Nucleus accumbens (tissue), 56 donors: ENCODE results near the gene SCAF8.
"Not testable (repeated sequence)": the region's sequence is repeated elsewhere in the genome, so short reads cannot be mapped to it uniquely, and the experiment has no call there.

Experiments used
- DNase-seq, 56 donors: peaks; one replicate each; lab custom pipeline; 2025; lab: John Stamatoyannopoulos, UW

The SCAF8 gene

DNA sequence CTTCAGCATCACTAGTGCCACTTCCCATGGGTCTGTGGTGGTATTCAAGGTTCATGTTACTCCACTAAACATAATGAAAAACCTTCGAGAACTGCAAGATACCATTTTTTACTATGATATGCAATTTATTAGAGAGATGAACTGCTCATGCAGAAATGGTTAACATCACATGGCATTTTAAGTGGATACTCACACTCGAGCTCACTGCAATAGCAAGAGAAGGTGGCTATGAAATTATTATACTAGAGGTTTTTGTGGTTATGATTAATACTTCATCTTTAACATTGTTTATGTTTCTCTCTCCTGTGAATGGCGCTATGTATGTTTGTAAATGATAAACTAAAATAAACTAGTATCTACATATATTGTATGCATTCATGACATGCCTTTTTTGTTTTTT is 35.1 kb downstream of the SCAF8 start:
- DNase-seq = no peak

DNA sequence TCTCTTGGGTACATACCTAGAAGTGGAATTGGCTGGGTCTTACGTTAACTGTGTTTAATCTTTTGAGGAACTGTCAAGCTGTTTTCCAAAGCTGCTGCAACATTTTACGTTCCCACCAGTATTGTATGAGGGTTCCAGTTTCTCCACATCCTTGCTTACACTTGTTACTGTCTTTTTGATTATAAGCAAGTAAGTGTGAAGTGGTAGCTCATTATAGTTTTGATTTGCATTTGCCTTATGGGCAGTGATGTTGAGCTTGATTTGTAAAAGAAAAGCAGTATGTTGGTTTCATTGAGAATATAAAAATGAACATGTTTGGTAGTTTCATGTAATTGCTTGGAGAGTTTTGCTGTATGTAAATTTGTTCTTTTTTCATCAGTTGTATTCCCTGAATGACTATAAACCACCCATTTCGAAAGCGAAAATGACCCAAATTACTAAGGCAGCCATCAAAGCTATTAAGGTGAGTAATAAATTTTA is 40.4 kb downstream of the SCAF8 start:
- DNase-seq = no peak

DNA sequence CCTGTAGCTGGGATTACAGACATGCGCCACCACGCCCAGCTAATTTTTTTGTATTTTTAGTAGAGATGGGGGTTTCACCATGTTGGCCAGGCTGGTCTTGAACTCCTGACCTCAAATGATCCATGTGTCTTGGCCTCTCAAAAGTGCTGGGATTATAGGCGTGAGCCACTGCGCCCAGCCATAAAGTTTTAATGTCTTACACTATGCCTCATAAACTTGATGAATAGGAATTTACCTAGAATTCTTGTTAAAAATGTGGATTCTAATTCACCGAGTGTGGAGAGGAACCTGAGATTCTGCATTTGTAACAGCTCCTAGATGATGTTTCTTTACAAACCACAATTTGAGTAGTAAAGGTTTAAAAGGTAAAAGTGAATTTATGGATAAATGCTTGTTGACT is 45.9 kb downstream of the SCAF8 start:
- DNase-seq = not testable (repeated sequence)

DNA sequence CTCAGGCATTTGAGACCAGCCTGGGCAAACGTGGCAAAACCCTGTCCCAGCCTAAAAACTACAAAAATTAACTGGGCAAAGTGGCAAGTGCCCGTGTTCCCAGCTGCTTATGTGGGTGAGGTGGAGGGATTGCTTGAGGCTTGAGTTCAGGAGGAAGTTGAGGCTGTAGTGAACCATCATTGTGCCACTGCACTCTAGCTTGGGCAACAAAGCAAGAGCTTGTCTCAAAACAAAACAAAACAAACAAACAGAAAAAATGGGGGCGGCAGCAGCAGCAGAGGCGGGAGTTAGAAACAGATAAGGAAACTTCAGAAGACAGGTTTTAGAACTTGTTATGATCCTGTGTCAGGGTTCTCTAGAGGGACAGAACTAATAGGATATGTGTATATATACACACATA is 49.0 kb downstream of the SCAF8 start:
- no peak for DNase-seq

DNA sequence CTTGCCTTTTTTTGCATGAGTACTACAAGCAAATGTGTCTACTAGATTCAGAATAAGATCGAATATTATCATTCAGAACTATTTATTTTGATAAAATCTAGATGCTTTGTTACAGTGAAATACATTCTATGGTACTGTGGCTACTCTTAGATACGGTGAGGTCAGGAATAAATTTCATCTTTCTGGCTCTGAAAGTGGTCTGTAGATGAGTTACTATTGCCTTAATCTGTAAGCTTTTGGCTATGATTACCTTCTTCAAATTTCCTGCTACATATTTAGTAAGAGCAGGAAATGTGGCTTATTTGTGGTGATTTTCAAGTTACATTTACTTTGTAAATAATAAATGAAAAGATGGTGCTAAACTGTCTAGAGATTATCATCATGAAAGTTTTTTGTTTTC is 50.0 kb downstream of the SCAF8 start:
- DNase-seq = no peak

DNA sequence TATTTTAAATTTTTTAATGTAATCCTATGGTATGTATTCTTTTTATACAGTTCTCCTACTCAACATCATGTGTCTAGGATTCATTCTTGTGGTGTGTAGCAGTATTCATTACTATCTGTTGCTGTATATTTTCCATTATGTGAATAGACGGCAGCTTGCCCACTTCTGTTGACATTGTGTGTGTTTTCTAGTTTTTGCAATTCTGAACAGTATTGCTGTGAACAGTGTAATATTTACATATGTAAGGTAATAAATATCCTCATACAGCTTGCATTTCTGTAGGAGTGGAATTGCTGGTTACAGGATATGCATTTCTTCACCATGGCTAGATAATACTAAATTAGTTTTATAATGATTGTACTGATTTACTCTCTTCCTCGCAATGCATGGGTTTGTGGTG is 51.9 kb downstream of the SCAF8 start:
- no peak for DNase-seq

DNA sequence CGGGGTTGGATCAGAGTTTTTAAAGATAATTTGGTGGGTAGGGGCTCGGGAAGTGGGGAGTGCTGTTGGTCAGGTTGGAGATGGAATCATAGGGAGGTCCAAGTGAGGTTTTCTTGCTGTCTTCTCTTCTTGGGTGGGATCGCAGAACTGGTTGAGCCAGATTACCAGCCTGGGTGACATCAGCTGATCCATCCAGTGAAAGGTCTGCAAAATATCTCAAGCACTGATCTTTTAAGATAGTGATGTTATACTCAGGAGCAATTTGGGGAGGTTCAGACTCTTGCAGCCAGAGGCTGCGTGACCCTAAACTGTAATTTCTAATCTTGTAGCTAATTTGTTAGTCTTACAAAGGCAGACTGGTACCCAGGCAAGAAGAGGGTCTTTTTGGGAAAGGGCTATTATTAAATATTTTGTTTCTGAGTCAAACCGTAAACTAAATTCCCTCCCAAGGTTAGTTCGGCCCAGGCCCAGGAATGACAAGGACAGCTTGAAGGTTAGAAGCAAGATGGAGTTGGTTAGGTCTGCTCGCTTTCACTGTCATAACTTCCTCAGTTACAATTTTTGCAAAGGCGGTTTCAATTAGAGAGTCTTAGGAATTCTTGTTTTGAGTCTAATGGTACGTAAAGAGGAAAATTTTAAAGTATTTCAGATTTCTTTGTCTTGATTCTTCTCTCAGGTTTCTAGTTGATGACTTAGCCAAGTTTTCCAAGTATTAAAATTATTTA is 53.1 kb downstream of the SCAF8 start:
- no peak for DNase-seq

DNA sequence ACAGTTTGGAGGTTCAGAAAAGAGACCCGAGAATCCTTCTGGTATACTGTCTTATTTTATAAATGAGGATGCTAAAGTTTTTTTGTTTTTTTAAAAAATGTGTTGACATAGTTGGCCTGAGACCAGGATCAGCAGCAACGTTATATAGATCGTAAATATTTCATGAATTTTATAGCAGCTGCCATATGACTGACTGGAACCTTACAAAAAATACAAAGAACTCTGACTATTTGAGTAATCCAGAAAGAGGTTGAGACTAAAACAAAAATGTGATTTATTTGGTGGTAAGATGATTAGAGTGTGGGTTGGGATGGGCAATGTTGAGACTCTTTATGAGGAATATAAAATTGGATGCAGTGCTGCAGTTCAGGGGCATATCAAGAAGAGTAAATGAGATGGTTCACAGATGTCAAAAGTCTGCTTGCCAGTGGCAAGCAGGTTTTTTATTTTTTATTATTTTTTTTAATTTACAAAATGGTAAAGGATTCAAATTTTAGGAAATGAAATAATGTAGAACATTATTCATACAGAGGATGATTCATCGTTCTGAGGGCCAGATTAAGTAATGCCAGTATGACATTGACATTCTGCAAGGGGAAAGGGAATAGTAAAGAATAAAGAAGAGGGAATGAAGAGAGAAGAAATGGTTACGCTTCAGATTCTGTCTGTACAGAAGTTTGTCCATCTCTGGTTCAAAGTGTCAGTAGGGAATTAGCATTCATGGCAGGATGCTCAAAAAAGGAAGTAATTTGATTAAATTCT is 58.5 kb downstream of the SCAF8 start:
- no peak for DNase-seq

DNA sequence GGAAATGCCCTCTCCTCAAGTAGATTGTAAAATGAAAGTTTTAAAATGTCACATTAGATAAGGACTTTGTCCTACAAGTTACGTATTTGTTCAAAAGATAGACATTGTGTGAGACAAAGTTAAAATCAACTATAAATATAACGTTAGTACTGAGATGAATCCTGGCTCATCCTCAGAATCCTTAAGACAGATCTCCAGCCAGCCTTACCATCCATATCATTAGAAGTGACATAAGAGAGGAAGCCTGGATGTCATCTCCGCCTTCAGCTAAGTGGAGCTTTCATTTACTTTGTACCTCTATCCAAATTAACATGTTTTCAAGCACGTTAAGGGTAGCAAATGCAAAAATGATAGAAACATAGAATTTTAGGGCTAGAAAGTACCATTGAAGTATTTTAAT is 59.1 kb downstream of the SCAF8 start:
- no peak for DNase-seq

DNA sequence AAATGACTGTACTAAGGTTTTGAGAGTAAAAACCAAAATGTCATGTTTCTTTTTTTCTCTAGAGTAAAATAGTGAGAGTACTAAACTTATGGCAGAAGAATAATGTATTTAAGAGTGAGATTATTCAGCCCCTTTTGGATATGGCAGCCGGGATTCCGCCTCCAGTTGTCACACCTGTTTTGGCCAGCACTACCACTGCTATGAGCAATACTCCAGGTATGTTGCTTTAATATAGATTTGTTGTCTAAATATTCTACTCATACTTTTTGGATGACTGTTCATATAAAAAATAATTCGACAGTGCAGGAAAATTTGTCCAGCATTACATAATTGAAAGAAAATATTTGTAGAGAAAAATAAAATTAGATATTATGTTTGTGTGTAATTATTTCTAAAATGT is 59.5 kb downstream of the SCAF8 start:
- no peak for DNase-seq

DNA sequence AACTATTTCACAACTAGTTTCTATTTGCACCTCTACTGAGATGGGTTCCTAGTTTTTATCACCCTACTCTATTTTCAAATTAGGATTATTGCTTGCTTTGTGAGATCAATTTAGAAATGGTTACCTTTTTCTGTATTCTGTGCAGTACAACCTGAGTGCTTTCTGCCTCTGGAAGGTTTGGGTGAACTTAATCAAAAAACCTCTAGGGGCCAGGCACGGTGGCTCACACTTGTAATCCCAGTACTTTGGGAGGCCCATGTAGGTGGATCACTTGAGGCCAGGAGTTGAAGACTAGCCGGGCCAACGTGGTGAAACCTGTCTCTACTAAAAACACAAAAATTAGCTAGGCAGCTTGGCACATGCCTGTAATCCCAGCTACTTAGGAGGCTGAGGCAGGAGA is 63.3 kb downstream of the SCAF8 start:
- DNase-seq = no peak

DNA sequence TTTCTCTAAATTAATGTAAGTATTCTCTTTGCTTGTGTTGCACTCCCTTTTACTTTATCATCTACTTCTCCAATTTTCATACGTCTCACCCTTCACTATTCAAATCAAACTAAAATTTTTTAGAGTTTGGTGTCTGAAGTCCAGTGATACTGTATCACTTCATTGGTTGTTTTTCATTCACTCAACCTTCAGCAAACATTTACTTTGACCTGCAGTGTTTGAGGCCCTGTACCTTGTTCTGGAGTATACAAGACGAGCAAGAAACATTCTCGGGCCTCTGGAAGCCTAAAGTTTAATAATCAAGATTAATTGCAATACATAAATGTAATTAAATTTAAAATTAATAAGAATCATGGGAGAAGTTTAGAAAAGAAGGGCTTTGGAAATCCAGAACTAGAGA is 64.6 kb downstream of the SCAF8 start:
- no peak for DNase-seq

DNA sequence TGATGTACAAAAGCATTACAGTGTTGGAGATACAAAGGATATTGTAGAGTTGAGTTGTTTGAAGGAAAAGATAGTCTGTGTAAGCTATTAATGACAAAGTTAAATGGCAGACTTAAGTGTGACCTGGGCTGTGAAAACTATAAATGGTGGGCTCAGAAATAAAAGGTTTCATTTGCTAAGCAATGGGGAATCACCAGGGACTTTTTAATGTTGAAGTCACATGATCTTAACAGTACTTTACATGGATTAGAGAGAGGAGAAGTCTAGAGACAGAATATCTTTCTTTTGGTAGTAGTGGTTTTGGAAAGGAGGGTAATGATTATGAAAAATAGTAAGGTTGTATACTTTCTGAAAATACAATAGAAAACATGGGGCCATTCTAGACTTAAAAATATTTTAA is 67.1 kb downstream of the SCAF8 start:
- DNase-seq = no peak

DNA sequence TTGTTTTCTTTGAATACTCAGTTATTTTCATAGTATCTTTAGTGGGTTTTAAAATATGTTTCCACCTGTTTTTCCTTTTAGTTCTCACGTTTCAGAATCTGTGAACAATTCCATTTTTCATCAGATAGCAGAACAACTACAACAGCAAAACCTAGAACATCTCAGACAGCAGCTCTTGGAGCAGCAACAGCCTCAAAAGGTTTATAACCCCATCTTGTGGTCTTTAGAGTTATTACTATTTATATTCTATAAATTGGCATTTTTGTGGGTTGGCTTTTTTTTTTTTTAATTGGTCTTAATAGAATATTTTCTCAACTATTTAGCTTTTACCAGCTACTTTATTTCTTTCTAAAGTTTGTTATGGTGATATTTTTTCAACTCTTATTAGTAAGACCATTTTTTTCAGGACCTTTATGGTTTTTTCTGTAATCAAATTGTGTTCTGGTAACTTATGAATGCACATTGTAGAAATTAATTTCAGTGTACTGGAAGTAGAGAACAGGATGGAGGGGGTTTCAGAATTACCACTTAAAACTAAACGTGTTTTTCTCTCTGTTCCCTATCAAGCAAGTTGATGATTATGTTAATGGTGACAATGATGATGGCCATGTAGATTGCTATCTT is 72.2 kb downstream of the SCAF8 start:
- no peak for DNase-seq

DNA sequence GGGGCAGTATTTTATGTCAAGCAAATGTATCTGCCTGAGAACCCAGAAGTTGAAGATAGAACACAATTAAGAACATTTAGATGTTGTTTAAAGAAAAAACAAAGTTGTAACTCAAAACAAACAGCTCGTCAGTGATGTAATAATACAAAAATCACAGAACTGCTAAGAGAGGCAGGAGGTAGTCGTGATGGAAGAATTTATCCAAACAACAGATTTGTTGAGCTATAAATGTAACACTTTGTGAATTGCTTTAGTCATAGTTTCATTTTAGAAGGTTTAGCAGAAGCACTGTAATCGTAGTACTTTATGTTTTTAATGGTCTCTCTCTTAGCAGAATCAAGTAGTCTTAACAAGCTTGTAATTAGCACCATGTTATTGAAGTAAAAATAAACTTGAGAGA is 73.6 kb downstream of the SCAF8 start:
- DNase-seq = no peak

DNA sequence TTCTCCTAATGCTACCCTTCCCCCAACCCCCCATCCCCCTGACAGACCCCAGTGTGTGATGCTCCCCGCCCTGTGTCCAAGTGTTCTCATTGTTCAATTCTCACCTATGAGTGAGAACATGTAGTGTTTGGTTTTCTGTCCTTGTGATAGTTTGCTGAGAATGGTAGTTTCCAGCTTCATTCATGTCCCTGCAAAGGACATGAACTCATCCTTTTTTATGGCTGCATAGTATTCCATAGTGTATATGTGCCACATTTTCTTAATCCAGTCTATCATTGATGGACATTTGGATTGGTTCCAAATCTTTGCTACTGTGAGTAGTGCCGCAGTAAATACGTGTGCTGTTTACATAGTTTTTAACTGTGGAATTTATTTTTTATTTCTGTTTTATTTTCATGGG is 78.4 kb downstream of the SCAF8 start:
- not testable (repeated sequence) for DNase-seq

DNA sequence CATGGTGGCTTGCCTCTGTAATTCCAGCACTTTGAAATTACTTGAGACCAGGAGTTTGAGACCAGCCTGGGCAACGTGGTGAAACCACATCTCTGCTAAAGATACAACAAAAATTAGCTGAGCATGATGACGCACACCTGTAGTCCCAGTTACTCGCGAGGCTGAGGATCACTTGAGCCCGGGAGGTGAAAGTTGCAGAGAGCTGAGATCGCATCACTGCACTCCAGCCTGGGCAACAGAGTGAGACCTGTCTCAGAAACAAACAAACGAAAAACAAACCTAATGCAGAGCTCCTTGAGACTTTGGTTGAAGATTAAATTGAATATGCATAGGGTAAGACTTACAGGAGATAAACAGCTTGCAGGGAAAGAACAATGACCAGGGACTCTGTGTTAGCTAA is 80.8 kb downstream of the SCAF8 start:
- DNase-seq = no peak

DNA sequence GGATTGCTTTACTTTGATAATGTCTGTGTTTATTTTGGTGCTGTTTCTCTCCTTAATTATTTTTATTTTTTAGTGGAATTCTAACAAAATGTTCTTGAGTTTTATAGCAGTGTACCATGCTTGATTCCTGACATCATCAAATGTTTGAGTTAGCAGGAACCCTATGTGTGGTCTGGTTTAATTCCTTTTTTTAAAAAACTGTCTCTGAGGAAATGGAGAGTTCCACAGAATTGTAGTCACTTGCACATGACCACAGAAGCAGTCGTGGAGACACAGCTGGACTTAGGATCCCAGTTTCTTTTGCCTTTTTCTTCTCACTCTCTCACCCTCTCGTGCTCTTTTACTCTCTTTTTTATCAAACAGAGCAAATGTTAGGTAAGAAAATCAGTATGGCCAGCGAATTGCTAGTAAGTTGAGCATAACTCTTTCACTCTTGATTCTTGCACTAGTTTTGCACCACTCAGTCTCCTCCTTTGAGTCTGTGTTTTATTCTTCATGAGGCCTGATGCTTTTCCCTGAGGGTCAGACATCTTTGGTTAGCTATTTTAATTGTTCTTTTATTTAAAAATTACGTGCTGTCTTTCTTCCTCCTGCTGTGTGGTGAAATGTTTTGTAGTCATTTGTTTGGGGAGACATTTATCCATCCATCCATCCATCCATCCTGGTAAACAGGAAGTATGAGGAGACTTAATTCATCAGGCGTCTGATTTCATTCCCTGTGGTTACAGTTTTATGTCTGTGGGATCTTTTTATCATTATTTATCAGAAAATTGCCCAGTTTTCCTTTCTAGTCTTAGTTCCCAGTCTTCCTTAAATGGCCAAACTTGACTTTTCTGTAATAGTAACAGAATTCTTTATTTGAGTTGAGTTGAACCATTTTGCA is 83.0 kb downstream of the SCAF8 start:
- DNase-seq = no peak

DNA sequence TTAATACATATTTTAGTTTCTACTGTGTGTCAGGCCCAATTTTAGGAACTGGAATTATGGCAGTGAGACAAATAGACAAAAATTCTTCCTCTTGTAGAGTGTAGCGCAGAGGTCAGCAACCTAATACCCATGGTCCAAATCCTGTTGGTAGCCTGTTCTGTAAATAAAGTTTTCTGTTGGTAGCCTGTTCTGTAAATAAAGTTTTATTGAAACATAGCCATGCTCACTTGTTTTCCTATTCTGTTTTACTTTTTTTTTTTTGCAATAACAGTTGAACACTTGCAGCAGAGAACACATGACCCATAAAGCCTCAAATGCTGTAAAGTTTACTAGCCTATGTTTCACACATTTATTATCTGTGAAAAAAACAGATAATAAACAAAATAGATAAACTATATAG is 87.9 kb downstream of the SCAF8 start:
- no peak for DNase-seq

DNA sequence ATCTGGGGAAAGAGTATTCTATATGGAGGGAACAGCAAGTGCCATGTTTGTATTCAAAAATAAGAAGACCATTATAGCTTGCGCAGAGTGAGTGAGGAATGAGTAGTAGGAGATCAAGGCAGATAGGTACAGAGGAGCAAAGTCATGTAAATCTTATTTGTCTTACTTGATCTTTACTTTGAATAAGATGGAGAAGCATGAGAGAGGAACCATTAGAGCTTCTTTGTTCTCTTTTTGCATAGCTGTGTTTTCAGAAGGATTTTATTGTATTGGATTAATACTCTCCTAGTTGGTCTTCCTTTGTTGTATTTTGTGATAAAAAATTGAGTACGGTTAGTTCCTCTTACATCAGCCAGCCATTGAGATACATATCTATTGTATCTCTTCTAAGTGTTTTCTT is 88.4 kb downstream of the SCAF8 start:
- no peak for DNase-seq
